B cell (primary cell): ENCODE data around the gene ARHGAP26. TPM values are rescaled to one million over a fixed set of nuclear protein-coding genes. Genes with fewer than 3 reads are reported as not detected.

Experiments
- ATAC-seq: fragments of 200-7000 bp; cut with Tn5 transposase; one replicate; pipeline ENCODE4 v1.10.0; 2021; ENCODE audit warnings: low read depth, mild to moderate bottlenecking, moderate number of reproducible peaks, moderate library complexity
- CTCF ChIA-PET: fragments of 350-600 bp; sonication (Branson Sonifier 250); formaldehyde crosslinking; loops from one replicate; lab custom pipeline; 2021; ENCODE audit warnings: antibody characterized with exemption, inconsistent platforms; lab: Charles Lee
- POLR2A ChIA-PET: fragments of 350-600 bp; sonication (Branson Sonifier 250); formaldehyde crosslinking; loops from one replicate; lab custom pipeline; 2021; ENCODE audit warnings: antibody characterized with exemption; lab: Charles Lee
- DNase-seq: peaks from one replicate; pipeline ENCODE4 v3.0.0; 2013
- H2AFZ ChIP-seq: 2 replicates; pipeline ENCODE4 v1.6.1; 2012; ENCODE audit warnings: mild to moderate bottlenecking, low read depth, low read length; ENCODE audit not compliant: insufficient read depth, poor library complexity, severe bottlenecking
- H3K27ac ChIP-seq, 2 donors: 1 replicate in 1 of 2; 2 replicates in 1 of 2; pipeline ENCODE4 v1.5.1; 2012 to 2013; ENCODE audit warnings: low read length in 2 of 2, mild to moderate bottlenecking in 2 of 2, moderate library complexity in 1 of 2
- H3K27me3 ChIP-seq, 4 experiments: fragments of 200-600 bp in 1 of 4; sonication (generic) in 1 of 4; replicated peaks in 1 of 4; 1 replicate in 2 of 4; 2 replicates in 2 of 4; pipeline versions ENCODE4 v1.6.1 to v1.7.0; 2013 to 2016; ENCODE audit warnings: low read length in 3 of 4, mild to moderate bottlenecking in 2 of 4, mixed read lengths in 1 of 4, moderate library complexity in 1 of 4; ENCODE audit not compliant: insufficient read depth in 4 of 4, control insufficient read depth in 3 of 4; ENCODE audit errors: control extremely low read depth in 1 of 4
- H3K36me3 ChIP-seq, 2 experiments: replicated peaks in 1 of 2; 1 replicate in 1 of 2; 2 replicates in 1 of 2; pipeline versions ENCODE4 v1.6.1 to v1.7.1; 2013; ENCODE audit warnings: low read length in 1 of 2; ENCODE audit not compliant: insufficient read depth in 2 of 2, control insufficient read depth in 1 of 2; ENCODE audit errors: control extremely low read depth in 1 of 2, extremely low read depth in 1 of 2
- H3K4me1 ChIP-seq, 2 donors: fragments of 200-600 bp in 1 of 2; sonication (generic) in 1 of 2; 1 replicate in 1 of 2; 2 replicates in 1 of 2; pipeline versions ENCODE4 v1.5.1 to v1.6.1; 2013 to 2017; ENCODE audit warnings: low read length in 2 of 2; ENCODE audit not compliant: control insufficient read depth in 2 of 2, insufficient read depth in 2 of 2
- H3K4me2 ChIP-seq: replicated peaks from 2 replicates; pipeline ENCODE3; 2012; ENCODE audit warnings: mild to moderate bottlenecking, low read depth, low read length; ENCODE audit not compliant: poor library complexity, severe bottlenecking
- H3K4me3 ChIP-seq, 5 experiments: fragments of 200-600 bp in 1 of 5; sonication (generic) in 1 of 5; 1 replicate in 3 of 5; 2 replicates in 2 of 5; pipeline versions ENCODE4 v1.5.1 to v1.7.0; 2011 to 2016; ENCODE audit warnings: low read length in 4 of 5, mild to moderate bottlenecking in 4 of 5, low read depth in 2 of 5, control low read depth in 1 of 5, moderate library complexity in 1 of 5; ENCODE audit not compliant: insufficient read depth in 1 of 5; ENCODE audit errors: control extremely low read depth in 1 of 5, extremely low read depth in 1 of 5
- H3K79me2 ChIP-seq: fragments of 200-600 bp; sonication (generic); one replicate; pipeline ENCODE4 v1.6.0; 2016; ENCODE audit warnings: low read length; ENCODE audit not compliant: control insufficient read depth, insufficient read depth
- H3K9ac ChIP-seq: fragments of 200-600 bp; sonication (generic); 2 replicates; pipeline ENCODE4 v1.6.1; 2017; ENCODE audit warnings: mild to moderate bottlenecking, low read length, moderate library complexity
- H3K9me3 ChIP-seq, 3 donors: one replicate each; pipeline versions ENCODE4 v1.6.1 to v1.7.1; 2013; ENCODE audit warnings: low read length in 2 of 3; ENCODE audit not compliant: control insufficient read depth in 2 of 3, insufficient read depth in 1 of 3; ENCODE audit errors: control extremely low read depth in 1 of 3
- H4K20me1 ChIP-seq: 2 replicates; pipeline ENCODE4 v1.6.0; 2012; ENCODE audit warnings: mild to moderate bottlenecking, low read length; ENCODE audit not compliant: insufficient read depth, control insufficient read depth, poor library complexity, severe bottlenecking
- H3K27ac Mint-ChIP-seq: one replicate; pipeline ENCODE4 v1.8.0; 2021; ENCODE audit warnings: mixed read lengths
- H3K27me3 Mint-ChIP-seq: one replicate; pipeline ENCODE4 v1.8.0; 2021; ENCODE audit warnings: mixed read lengths
- H3K4me1 Mint-ChIP-seq: one replicate; pipeline ENCODE4 v1.8.0; 2021; ENCODE audit warnings: mixed read lengths
- H3K4me3 Mint-ChIP-seq: one replicate; pipeline ENCODE4 v1.8.0; 2021; ENCODE audit warnings: mixed read lengths
- H3K9me3 Mint-ChIP-seq: one replicate; pipeline ENCODE4 v1.8.0; 2022; ENCODE audit warnings: mixed read lengths; ENCODE audit not compliant: insufficient read depth
- CTCF ChIP-seq: fragments of 200-600 bp; IDR thresholded peaks from one replicate; pipeline ENCODE4 v1.8.0; 2022; ENCODE audit warnings: antibody characterized with exemption, mild to moderate bottlenecking
- EZH2 ChIP-seq: IDR thresholded peaks from 2 replicates; pipeline ENCODE4 v1.6.1; 2012; ENCODE audit warnings: borderline replicate concordance, low read depth, mild to moderate bottlenecking, moderate library complexity, low read length; ENCODE audit not compliant: insufficient read depth, poor library complexity, severe bottlenecking
- WGBS: methylation state at CpG from one replicate; pipeline ENCODE4 v1.1.5; 2013; ENCODE audit warnings: missing lambda C conversion rate; ENCODE audit not compliant: insufficient coverage; 5-methylcytosine and 5-hydroxymethylcytosine counted together
- intact Hi-C: fragments of 100-400 bp; cut with micrococcal nuclease; formaldehyde crosslinking; loops from one replicate; pipeline ENCODE4 v1.10.0; 2022
- polyA plus RNA-seq: library from polyadenylated mRNA; depleted of rRNA; stranded (reverse); fragments of >200 nt; gene quantifications from 2 replicates; pipeline ENCODE4 v1.2.3, GENCODE V29; 2012
- total RNA-seq, 2 donors: library from RNA; stranded (reverse); fragments of 120-200 nt in 1 of 2; gene quantifications; 1 replicate in 1 of 2; 2 replicates in 1 of 2; pipeline versions ENCODE4 v1.2.3 to v1.2.4, GENCODE V29; 2013 to 2022

Gene ARHGAP26
- total and polyA plus RNA-seq, 2 donors (not counting 1 experiment from before 2014, with no cell fraction given), result 1.8 to 22.5 TPM

- no peak overlapping the region for H3K27ac Mint-ChIP-seq
- H4K20me1 ChIP-seq, result no peaks in the 10 kb centered on the region
Measured at GRCh38 chr5:143153332-143154119, 383.3 kb downstream of the ARHGAP26 start.

More at GRCh38 chr5:143153332-143154119, 383.3 kb downstream of the ARHGAP26 start:
- H3K4me2 ChIP-seq, result no peak overlapping the region
- WGBS, result 100% methylated on average over 6 of the region's 7 CpGs
- Mint-ChIP-seq H3K4me1 (peaks cover 2% of the 10 kb centered on the region), H3K4me3 (no peak overlapping the region), H3K9me3 (no peaks in the 10 kb centered on the region), H3K27me3 (no peaks in the 10 kb centered on the region)
- H3K4me1 ChIP-seq, result no peaks in the 10 kb centered on the region
- ATAC-seq (no peak), DNase-seq (no peak)
- intact Hi-C loops, result no loop called here
- peaks cover 0 to 2% of the 10 kb centered on the region in 2 experiments for H3K36me3 ChIP-seq
- CTCF ChIA-PET, result no interaction called here
- no peak overlapping the region for H2AFZ ChIP-seq
- no peaks in the 10 kb centered on the region for H3K79me2 ChIP-seq
- H3K27me3 ChIP-seq, result no peaks in the 10 kb centered on the region
- H3K4me3 ChIP-seq, result no peak overlapping the region
- POLR2A ChIA-PET, result no interaction called here
- no peaks in the 10 kb centered on the region for H3K9me3 ChIP-seq
- no peak overlapping the region for H3K27ac ChIP-seq
- TF ChIP-seq CTCF (no peak), EZH2 (no peak)
- no peak overlapping the region for H3K9ac ChIP-seq
